T-helper 1 cell (primary cell): ENCODE results near the gene COX14.

Experiments
- DNase-seq, 5 donors: peaks; one replicate each; pipeline ENCODE4 v3.0.0-alpha.2; 2012 to 2020

The COX14 gene

DNA sequence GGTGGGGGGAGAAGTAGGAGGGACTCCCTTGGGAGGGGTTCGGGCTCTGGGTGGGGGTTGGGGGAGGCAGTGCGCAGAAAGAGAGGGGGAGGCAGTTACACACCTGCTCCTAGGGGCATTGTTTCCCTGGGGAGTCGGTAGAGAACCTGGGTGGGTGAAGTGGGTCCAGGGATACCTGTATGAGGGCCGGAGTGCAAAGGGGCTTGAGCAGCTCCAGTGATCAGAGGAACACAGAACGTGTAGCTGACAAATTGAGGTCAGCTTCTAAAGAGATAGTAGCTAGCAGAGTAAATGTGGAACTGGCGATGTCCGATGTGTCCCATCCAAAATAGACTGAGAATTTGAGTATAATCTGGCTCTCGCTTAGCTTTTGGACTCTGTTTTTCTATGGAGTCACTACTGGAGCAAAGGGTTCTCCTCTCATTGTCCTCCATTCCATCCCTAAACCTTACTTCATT lies 26.4 kb upstream of the COX14 start:
- no peak for DNase-seq

DNA sequence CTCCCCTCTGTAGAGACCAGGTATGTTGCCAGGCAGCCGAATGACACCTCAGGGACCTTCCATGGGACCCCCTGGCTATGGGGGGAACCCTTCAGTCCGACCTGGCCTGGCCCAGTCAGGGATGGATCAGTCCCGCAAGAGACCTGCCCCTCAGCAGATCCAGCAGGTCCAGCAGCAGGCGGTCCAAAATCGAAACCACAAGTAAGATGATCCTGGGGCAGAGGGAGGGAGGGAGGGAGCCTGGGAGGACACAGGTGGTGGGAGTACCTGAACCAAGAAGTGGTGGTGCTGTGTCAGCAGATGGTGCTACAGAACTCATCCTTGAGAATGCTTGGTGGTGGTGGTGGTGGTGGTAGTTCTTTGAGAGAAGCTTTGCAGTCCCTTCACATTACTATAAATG lies 25.9 kb upstream of the COX14 start:
- DNase-seq, result no peak

DNA sequence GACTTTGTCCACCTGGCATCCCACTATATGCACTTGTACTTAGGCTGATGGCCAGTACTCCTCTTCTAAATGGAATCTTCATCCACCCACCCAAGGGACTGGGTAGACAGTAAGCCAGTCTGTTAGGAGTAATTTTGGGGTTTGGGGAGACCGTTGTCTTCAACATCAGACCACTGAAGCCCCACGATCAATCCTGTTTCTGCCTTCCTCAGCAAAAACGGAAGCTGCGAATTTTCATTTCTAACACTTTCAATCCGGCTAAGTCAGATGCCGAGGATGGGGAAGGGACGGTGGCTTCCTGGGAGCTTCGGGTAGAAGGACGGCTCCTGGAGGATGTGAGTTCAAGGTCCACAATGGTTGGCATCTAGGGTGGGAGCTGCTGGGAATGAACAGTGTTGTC lies 24.9 kb upstream of the COX14 start:
- no peak for DNase-seq

DNA sequence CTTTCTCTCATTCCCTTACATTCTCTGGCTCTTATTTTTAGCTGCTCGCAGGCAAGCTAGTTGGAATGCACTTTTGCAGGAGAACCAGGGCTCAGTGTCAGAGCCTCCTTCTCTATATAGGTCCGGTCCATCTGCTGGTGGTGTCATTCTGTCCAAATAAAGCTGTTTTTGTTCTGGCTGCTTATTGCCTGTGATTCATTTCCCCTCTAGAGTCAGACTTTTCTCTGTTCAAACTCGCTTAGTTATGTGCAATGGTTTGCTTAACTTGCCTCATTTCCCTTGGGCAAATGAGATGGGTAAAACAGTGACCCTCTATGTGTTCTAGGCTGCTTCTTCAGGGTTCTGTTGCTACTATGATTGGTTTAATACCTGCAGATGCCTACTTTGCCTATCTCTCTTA lies 24.0 kb upstream of the COX14 start:
- peak in 1 of 5 donors; percentile 25 for DNase-seq

DNA sequence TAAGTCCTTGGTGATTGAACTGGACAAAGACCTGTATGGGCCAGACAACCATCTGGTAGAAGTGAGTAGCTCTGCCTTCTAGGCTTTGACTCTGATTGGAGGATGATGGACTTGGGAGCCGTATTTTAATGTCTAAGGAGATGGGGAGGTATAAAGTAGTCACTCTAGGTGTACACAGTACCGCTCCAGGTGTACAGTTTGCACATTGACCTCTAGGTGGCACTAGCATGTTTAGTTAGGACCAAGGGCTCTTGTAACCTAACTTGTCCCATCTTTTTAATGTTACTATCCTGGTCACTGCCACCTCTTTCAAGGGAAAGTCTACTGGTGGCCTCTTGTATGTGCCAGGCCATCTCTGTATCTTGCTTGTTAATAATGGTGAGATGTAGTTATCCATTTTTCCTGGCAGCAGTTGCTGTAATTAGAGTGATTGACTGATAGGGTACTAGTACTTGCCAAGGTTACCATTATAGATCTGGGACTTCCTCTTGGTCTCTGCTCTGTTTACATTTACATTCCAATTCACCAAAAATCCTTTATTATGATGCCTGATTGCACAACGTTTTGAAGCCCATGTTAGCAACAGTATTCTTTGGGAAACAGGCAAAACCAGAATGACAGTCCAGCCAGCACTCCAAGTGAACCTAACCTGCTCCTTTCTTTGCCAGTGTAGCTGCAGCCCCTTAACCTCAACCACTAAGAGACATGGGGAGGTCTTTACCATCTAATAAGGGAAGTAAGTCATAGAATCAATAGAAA lies 23.3 kb upstream of the COX14 start:
- DNase-seq, result peak in 4 of 5 donors; percentile 15 to 67 (median 40)

DNA sequence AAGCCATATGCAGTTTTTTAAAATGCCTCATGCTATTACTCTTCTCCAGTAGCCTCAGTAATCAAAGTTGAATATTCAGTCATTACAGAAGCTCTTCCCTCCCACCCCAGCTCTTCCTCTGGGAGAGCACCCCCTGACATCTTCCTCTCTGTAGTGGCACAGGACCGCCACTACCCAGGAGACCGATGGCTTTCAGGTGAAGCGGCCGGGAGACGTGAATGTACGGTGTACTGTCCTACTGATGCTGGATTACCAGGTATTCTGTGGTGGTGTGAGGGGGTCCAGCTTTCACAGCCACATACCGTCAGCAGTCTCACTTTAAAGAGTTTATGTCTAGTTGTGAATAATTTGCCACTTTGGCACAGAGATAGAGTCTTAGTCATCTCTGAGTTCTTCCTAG lies 22.3 kb upstream of the COX14 start:
- no peak for DNase-seq

DNA sequence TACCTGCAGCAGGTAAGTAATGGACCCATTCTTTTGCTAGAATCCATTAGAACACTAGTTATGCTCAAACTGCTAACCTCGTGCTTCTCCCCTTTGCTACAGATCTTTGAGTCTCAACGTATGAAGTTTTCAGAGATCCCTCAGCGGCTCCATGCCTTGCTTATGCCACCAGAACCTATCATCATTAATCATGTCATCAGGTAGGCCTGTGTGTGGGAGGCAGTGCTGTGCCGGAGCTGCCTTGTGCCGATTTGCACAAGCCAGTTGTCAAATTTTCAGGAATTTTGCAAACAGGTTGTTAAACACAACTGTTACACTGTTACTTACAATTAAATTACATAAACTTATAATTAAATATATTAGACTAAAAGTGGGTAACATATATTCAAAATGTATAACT lies 21.6 kb upstream of the COX14 start:
- DNase-seq, result no peak

DNA sequence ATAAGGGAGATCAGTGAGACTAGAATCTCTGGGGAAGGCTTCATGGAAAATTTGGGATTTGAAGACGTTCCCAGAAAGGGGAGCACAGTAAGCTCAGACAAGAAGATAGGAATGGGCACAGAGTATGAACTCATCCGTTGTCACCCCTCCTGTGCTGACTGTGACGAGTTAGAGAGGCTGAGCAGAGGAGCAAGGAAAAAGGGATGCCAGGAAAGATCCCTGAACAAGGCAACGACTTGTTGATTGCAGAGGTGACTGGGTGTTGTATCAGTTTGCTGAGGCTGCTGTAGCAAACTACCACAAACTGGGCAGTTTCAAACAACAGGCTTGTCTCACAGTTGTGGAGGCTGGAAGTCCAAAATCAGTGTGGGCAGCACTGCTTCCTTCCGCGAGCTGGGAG lies 14.1 kb upstream of the COX14 start:
- no peak for DNase-seq

DNA sequence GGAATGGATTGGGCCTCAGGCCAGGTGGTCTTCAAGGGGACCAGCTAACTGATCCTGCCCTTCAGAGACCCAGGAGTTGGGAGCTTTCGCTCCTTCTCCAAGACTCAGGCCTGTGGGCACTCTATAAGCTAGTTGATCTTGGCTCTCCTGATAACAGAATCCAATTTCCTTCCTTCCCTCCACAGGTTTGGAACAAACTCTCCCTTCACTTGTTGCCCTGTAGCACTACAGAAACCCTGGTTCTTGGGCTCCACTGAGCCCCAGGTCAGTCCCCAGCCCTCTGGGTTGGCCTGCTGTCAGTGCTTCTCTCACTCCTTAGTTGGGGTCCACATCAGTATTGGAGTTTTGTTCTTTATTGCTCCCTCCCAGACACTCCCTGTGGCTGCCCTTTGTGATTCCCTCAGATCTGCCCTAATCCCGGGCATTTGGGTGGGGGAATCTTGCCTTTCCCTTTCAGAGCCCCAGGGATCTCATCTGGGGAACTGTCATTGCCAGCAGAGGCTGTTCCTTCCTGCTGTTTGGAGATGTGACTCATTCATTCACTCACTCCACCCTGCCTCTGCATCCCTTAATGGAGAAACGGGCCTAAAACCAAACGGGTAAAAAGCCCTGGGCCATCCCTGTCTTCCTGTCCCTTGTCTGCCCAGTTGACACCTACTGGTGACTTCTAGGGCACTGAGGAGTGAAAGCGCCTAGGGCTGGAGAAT lies 12.6 kb upstream of the COX14 start:
- no peak for DNase-seq

DNA sequence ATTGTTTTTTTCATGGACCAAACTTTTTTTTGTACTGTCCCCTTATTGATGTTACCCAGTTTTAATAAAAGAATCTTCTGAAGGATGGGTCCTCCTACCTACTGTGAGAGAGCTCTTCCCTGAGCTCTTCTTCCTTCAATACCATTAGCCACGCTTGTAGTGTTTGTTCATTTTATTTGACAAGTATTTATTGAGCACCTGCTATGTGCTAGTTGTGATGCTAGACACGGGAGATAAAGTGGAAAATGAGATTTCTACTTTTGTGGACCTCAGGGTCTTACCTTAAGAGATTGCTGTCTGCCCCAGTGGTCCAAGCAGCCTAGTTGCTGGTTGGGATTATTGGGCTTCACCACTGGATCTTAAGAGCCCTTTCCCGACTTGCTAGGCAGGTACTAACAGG lies 11.5 kb upstream of the COX14 start:
- no peak for DNase-seq

DNA sequence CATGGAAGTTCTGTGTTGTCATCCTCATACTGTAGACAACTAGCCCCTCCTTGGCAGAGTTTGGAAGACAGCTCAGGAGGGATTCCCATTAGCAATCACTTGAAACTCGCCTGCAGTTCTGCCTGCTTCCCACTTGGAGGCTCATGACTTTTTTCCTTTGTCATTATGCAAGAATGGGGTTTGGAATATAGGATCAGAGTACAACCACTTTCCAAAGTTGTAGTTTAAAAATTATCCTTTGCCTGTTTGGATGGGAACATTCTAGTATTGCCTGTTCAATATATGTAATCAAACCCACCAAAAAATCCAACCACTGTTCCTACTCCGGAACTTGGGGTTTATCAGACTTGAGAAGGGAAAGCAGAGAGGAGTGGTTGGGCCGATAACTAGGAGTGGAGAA lies 10.4 kb upstream of the COX14 start:
- no peak for DNase-seq

DNA sequence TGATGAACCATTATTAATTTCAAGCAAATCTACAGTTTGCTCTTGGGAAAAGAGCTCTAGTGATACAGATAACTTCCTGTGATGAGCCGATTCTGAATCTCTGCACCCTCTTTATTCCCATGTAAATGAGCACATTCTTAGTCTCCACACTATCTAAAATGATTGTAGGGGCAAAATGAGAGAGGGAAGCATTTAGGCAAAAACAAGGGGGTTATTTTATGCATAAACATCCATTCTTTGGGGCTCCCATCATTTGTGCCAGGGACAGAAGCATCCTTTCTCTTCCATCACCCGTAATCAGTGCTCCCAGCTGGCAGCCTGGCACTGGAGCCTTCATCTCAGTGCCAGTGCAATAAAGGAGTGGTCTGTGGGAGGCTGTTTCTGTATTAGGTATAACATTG lies 9.9 kb upstream of the COX14 start:
- no peak for DNase-seq

DNA sequence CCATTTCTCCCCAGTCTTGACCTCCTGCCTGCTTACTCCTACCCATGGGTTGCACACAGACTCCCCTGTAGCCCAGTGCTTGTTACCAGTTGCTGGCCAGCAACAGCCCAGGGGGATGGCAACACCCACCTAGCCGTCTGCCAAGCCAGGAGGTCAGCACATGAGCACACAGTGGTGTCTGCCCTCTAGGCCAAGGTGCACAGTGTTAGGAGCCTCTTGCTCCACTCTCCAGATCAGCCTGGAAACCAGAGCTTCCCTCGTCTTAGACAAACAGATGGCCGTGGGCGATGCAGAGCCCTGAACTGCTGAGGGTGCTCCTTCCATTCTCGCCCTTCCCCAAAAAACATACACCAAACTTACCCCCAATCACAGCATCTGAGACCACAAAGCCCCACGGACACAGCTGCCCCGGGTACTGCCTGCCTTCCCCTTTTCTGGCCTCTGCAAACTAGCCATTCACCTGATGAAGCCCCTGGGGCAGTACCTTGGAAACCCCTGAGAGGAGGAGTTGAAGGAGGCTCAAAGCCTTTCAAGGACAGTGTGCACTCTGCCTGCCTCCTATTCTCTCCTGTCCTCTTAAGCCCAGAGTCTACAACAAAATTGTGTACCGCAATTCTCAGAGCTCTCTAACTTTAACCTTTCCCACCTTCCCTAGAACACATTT lies 9.3 kb upstream of the COX14 start:
- DNase-seq, result no peak

DNA sequence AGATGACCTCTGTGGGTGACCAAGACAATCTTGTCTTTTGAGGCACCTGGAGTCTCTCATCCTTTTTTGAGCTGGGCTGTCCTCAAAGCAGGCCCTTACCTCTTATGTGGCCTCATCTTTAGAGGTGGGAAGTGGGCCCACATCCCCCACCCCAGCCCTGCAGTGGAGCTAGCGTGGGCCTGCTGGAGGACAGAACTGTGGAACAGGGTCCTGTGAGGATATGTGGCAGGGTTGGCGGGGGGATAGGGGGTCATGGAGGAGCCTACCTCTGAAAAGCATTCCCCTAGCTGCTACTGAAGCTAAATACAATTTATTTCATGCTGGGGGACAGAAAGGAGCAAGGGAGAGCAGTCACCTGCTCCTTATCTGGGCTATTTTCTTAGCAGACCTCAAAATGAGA lies 8.7 kb upstream of the COX14 start:
- no peak for DNase-seq

DNA sequence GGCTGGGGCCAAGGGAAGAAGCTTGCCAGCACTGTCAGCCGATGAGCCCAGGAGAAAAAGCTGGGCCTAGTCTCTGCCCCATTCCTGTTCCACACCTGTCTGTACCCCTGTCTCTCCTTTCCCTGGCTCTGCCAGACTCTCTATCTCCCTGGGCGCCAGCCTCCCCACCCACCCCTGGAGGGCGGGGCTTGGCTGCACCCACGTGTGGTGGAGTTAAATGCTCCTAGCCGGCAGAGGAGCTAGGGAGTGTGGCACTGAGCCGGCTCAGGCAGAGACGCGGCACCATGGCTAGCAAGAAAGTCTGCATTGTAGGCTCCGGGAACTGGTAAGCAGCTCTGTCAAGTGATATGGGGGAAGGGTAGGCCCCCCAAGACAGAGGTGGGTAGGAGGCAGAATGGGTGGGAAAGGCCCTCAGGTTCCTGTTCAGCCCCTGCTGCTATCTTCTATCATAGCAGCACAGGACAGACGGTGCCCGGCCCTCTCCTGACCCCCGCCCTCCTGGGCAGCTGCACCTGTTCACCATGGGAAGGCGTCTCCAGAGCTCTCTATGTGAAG lies 8.2 kb upstream of the COX14 start, which contains the start of gene GPD1:
GPD1 (plus strand) TSS at position 242 of the 555 bp plus-strand sequence; CDS start at position 285, 43 bp downstream.
- DNase-seq, result no peak

DNA sequence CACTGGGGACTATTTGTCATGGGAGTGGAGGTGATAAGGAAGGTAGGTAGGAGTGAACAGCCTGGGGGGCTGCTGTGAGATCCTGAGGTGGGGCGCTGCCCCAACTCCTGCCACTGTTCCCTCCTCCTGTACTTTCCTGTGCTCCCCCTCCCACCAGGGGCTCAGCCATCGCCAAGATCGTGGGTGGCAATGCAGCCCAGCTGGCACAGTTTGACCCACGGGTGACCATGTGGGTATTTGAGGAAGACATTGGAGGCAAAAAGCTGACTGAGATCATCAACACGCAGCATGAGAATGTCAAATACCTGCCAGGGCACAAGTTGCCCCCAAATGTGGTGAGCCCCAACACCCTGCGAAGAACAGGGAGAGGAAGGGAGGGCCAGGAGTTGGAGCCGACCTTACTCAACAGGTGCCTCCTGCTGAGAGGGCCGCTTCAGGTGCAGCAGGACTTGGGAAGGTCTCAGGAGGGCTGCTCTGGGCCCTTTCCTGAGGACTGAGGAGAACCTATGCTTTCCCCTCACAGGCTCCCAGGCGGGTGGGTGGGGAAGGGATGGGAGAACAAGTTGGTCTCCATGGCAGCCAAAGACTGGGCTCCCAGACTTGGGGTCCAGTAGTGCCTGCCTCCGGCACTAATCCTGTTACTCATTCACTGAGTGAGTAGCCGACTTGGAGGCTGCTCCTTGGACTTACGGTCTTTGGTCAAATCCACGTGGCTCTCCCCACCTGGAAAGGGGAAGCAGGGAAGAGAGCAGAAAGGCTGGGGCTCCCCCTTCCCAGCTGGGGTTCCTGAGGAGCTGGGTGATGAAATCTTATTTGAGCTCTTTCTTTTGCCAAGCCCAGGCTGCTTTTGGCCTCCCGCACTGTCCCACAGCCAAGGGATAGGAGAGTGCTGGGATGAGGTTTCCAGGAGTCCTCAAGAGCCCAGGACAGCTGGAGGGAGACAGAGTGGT lies 7.3 kb upstream of the COX14 start:
- no peak for DNase-seq

DNA sequence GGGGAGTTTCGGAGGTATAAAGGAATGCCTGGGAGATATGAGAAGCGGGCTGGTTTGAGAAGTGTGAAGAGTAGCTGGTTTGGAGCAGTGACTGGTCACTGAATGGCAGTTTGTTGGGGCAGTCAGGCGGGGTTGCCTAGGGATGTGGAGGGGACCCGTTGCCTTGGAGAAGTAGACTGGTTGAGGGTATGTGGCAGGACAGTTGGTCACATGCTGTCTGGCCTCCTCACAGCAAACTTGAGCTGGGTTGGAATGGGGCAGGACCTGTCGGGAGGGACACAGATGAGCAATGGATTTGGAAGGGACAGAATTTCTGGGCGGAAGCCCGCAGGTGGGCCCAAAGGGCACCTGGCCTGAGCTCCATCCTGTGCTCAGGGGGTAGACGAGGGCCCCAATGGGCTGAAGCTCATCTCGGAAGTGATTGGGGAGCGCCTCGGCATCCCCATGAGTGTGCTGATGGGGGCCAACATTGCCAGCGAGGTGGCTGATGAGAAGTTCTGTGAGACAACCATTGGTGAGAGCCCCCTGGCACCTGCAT lies 6.1 kb upstream of the COX14 start:
- DNase-seq, result no peak

DNA sequence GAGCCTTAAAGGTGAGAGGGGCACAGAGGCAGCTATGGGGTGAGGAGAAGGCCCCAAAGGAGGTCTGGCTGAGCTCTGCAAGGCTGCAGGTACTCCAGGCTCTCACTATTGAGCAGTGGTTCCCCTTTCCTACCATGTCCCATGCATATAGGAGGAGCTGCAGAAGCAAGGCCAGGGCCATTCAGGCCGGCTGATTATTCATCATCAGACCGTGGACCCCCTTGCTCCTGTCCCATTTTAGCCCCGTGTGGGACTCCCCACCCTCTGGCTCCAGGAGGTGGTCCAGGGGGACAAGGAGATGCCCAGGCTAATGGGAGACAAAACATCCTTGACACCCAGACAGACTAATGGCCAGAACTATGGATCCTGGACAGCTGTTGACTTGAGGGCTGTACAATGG lies 5.1 kb upstream of the COX14 start:
- no peak for DNase-seq

DNA sequence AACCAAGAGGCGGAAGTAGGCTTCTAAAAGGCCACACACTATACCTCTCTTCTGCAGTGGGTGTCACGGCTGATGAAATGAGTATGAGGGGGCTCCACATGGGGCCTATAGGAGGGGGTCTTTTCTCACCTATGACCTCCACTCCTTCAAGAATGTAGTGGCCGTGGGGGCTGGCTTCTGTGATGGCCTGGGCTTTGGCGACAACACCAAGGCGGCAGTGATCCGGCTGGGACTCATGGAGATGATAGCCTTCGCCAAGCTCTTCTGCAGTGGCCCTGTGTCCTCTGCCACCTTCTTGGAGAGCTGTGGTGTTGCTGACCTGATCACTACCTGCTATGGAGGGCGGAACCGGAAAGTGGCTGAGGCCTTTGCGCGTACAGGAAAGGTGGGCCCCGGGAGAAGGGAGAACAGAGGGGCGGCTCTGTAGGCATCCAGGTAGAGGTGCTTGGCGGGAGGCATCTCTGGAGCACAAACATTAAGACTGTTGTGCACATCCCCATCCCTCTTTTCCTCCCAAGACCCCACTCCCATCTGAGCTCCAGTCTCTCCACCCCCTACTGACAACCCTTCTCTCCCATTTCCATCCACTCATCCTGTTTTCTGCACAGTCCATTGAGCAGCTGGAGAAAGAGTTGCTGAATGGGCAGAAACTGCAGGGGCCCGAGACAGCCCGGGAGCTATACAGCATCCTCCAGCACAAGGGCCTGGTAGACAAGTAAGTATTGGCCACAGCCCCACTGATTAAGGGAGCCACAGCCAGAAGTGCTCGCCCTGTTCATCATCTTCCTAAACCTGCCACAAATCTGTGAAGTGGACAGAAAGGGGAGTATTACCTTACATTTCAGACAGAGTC lies 4.4 kb upstream of the COX14 start:
- DNase-seq, result no peak

DNA sequence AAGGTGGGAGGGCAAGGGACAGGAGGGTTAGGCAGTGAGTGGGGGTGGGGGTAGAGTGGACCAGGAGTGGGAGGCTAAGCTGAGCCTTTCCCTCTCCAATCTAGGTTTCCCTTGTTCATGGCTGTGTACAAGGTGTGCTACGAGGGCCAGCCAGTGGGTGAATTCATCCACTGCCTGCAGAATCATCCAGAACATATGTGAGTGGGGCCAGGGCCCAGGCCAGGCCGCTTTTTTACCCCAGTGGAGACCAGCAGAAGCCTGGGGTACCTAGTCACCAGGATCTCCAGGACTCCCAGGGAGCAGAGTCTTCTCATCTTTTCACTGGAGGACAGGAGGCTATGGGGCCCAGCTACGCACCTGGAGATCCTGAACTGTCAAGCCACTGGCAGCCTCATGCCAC lies 2.7 kb upstream of the COX14 start:
- DNase-seq, result no peak
